GM12878 (cell line): ENCODE data around the gene GRIN3A. TPM values are rescaled to one million over a fixed set of nuclear protein-coding genes. Genes with fewer than 3 reads are reported as not detected.

ENCODE experiments used
- ATAC-seq: fragments of 200-7000 bp; cut with Tn5 transposase; 3 replicates; pipeline ENCODE4 v1.9.1; 2020; ENCODE audit warnings: mild to moderate bottlenecking, moderate library complexity
- BruUV-seq: library from RNA; stranded (reverse); fragments of 400-500 nt; replicated peaks from 2 replicates; lab custom pipeline; 2021; lab: Mats Ljungman, UMichigan
- CTCF ChIA-PET: fragments of 300-600 bp; sonication (Branson Sonifier 250); formaldehyde crosslinking; extraction: SDS; loops from one replicate; lab custom pipeline; 2021; ENCODE audit warnings: inconsistent platforms; lab: Yijun Ruan, JAX
- POLR2A ChIA-PET: fragments of 350-600 bp; formaldehyde crosslinking; extraction: SDS; loops from one replicate; lab custom pipeline; 2021; ENCODE audit warnings: inconsistent platforms; lab: Charles Lee
- RAD21 ChIA-PET: fragments of 300-600 bp; sonication (Branson Sonifier 250); formaldehyde crosslinking; loops from one replicate; lab custom pipeline; 2023; ENCODE audit warnings: antibody characterized with exemption; ENCODE audit not compliant: unreplicated experiment; lab: Charles Lee
- SMC1A ChIA-PET: fragments of 300-600 bp; sonication (Branson Sonifier 250); formaldehyde crosslinking; loops from one replicate; lab custom pipeline; 2023; ENCODE audit not compliant: unreplicated experiment, uncharacterized antibody; lab: Charles Lee
- DNase-seq: peaks from one replicate; pipeline ENCODE4 v3.0.0-alpha.2; 2011; ENCODE audit warnings: low read depth, low spot score
- FAIRE-seq: peaks from 3 replicates; lab custom pipeline; 2011; peaks lifted over from hg19 to GRCh38; lab: Jason Lieb, UNC
- H2AFZ ChIP-seq: 2 replicates; pipeline ENCODE4 v1.6.0; 2011; ENCODE audit warnings: low read depth, low read length, control low read depth; ENCODE audit not compliant: control insufficient read depth
- H3K27ac ChIP-seq: 2 replicates; pipeline ENCODE4 v1.5.1; 2011; ENCODE audit warnings: control low read depth; ENCODE audit not compliant: control insufficient read depth, insufficient read depth
- H3K27me3 ChIP-seq, 2 experiments: replicated peaks in 1 of 2; 2 replicates each; pipeline versions ENCODE4 v1.6.0 to v1.6.1; 2011; ENCODE audit warnings: low read length in 1 of 2; ENCODE audit not compliant: control insufficient read depth in 2 of 2, insufficient read depth in 2 of 2
- H3K36me3 ChIP-seq, 2 experiments: 2 replicates each; pipeline ENCODE4 v1.5.1; 2011; ENCODE audit warnings: low read length in 1 of 2; ENCODE audit not compliant: control insufficient read depth in 2 of 2, insufficient read depth in 2 of 2
- H3K4me1 ChIP-seq: 2 replicates; pipeline ENCODE4 v1.6.1; 2011; ENCODE audit warnings: mild to moderate bottlenecking, low read length, moderate library complexity, mixed read lengths; ENCODE audit not compliant: control insufficient read depth, insufficient read depth
- H3K4me2 ChIP-seq: 2 replicates; pipeline ENCODE4 v1.6.0; 2011; ENCODE audit warnings: control low read depth; ENCODE audit not compliant: control insufficient read depth, insufficient read depth
- H3K4me3 ChIP-seq: fragments of 200-600 bp; sonication (generic); 2 replicates; pipeline ENCODE4 v1.5.1; 2016
- H3K79me2 ChIP-seq: 2 replicates; pipeline ENCODE4 v1.6.0; 2011; ENCODE audit warnings: low read length; ENCODE audit not compliant: control insufficient read depth, insufficient read depth
- H3K9ac ChIP-seq: 2 replicates; pipeline ENCODE4 v1.8.0; 2011; ENCODE audit warnings: low read length, control low read depth, mixed read lengths; ENCODE audit not compliant: control insufficient read depth, insufficient read depth
- H3K9me3 ChIP-seq: replicated peaks from 3 replicates; pipeline ENCODE4 v1.5.1; 2011; ENCODE audit warnings: mild to moderate bottlenecking, low read length; ENCODE audit not compliant: control insufficient read depth, insufficient read depth
- H4K20me1 ChIP-seq: 2 replicates; pipeline ENCODE4 v1.6.0; 2011; ENCODE audit not compliant: control insufficient read depth, insufficient read depth
- CREB1 ChIP-seq: IDR thresholded peaks from 2 replicates; pipeline ENCODE4 v1.6.1; 2012; ENCODE audit warnings: low read depth, mild to moderate bottlenecking, inconsistent platforms
- CUX1 ChIP-seq: IDR thresholded peaks from 2 replicates; pipeline ENCODE4 v1.6.1; 2012; ENCODE audit warnings: improper control_type of control experiment, low read depth, low read length; ENCODE audit not compliant: insufficient replicate concordance
- FOXK2 ChIP-seq: fragments of 450-650 bp; IDR thresholded peaks from 2 replicates; pipeline ENCODE4 v1.6.1; 2017; ENCODE audit warnings: mild to moderate bottlenecking, moderate library complexity
- HDAC6 ChIP-seq: fragments of 200-600 bp; sonication (generic); IDR thresholded peaks from one replicate; pipeline ENCODE4 v1.8.0; 2017; ENCODE audit warnings: antibody characterized with exemption; ENCODE audit not compliant: unreplicated experiment
- IKZF2 ChIP-seq, 2 experiments: fragments of 450-650 bp; IDR thresholded peaks; 2 replicates each; pipeline ENCODE4 v1.6.1; 2017; ENCODE audit warnings: mild to moderate bottlenecking in 2 of 2, moderate library complexity in 2 of 2
- IRF5 ChIP-seq: fragments of 450-650 bp; IDR thresholded peaks from 2 replicates; pipeline ENCODE4 v1.6.1; 2017; ENCODE audit warnings: borderline replicate concordance
- NRF1 ChIP-seq: conservative IDR thresholded peaks from 2 replicates; pipeline ENCODE4 v1.6.1; 2011; ENCODE audit warnings: mild to moderate bottlenecking, low read depth, low read length, improper control_type of control experiment
- POLR2AphosphoS2 ChIP-seq: IDR thresholded peaks from 2 replicates; pipeline ENCODE4 v1.6.1; 2011; ENCODE audit warnings: low read depth, mild to moderate bottlenecking, low read length, improper control_type of control experiment, moderate library complexity
- ZNF384 ChIP-seq: IDR thresholded peaks from 2 replicates; pipeline ENCODE4 v1.6.1; 2012; ENCODE audit warnings: low read depth, mild to moderate bottlenecking, low read length, improper control_type of control experiment, borderline replicate concordance
- WGBS: methylation state at CpG from one replicate; pipeline ENCODE4 v1.1.6; 2016; ENCODE audit warnings: low lambda C conversion rate; ENCODE audit not compliant: insufficient replicate concordance, insufficient coverage; ENCODE audit errors: missing lambda C conversion rate; 5-methylcytosine and 5-hydroxymethylcytosine counted together
- in situ Hi-C: fragments of 300-500 bp; cut with MboI; formaldehyde crosslinking; loops from 9 replicates; pipeline ENCODE4 v1.14.3; 2018; ENCODE audit warnings: mixed read lengths
- intact Hi-C: fragments of 100-400 bp; cut with micrococcal nuclease; formaldehyde crosslinking; loops from one replicate; pipeline ENCODE4 v1.14.2; 2022; ENCODE audit not compliant: unreplicated experiment
- polyA plus RNA-seq, 11 experiments: library from polyadenylated mRNA; depleted of rRNA in 4 of 11; unstranded in 6 of 11; stranded (reverse) in 5 of 11; fragments of >200 nt; fragmentation: Nextera tagmentation in 4 of 11; fragmentation: Illumina TruSeq in 1 of 11; extraction: Ambion mirVana in 4 of 11; extraction: Trizol in 1 of 11; gene quantifications; 1 replicate in 1 of 11; 2 replicates in 10 of 11; pipeline versions ENCODE4 v1.2.1 to v1.2.3, GENCODE V29; 2011 to 2016; ENCODE audit warnings: inconsistent platforms in 2 of 11, missing spikeins in 2 of 11, low read depth in 1 of 11
- total RNA-seq, 4 experiments: library from RNA; depleted of rRNA in 3 of 4; stranded (reverse); fragments of >200 nt in 3 of 4; fragmentation: Illumina TruSeq in 1 of 4; extraction: Trizol in 1 of 4; gene quantifications; 2 replicates each; pipeline versions ENCODE4 v1.2.1 to v1.2.3, GENCODE V29; 2013 to 2021

Gene GRIN3A
- total and polyA plus RNA-seq, 10 of the 15 experiments (the other 5 are each of a cell fraction or from before 2014, with no cell fraction given): 0.03 to 0.05 (median 0.04) TPM; not detected in 7

- no TSS peak for BruUV-seq
- TF ChIP-seq POLR2AphosphoS2 (no peak), IRF5 (no peak), IKZF2 (IDR thresholded peaks at IDR 0.05) (no peak), HDAC6 (no peak), ZNF384 (no peak)
- TF ChIP-seq, all 136 proteins: peak for 0
- Histone ChIP-seq H3K36me3 (no peaks in the 10 kb centered on the region), H3K9ac (no peak overlapping the region), H3K79me2 (no peaks in the 10 kb centered on the region), H3K4me2 (no peak overlapping the region), H2AFZ (no peak overlapping the region), H3K4me1 (no peaks in the 10 kb centered on the region), H3K9me3 (no peaks in the 10 kb centered on the region), H4K20me1 (no peaks in the 10 kb centered on the region), H3K27me3 (no peaks in the 10 kb centered on the region), H3K27ac (no peak overlapping the region), H3K4me3 (no peak overlapping the region)
- ChIA-PET RAD21 (no interaction called here), POLR2A (no interaction called here), SMC1A (interaction anchor here (0.7 to 0.9 kb wide), 2 partner anchors 14 to 51 kb away, joined by 3 to 4 read pairs; no protein-coding TSS in a partner anchor), CTCF (no interaction called here)
- FAIRE-seq (no peak), DNase-seq (no peak), ATAC-seq (no peak)
- in situ Hi-C loops (no loop called here), intact Hi-C loops (no loop called here)
- 26% methylated on average over 2 of the region's 2 CpGs for WGBS
These were observed 85.8 kb downstream of the GRIN3A start for GRCh38 chr9:101652601-101653175.

GRCh38 chr9:101650142-101650541 is 88.3 kb downstream of the GRIN3A start:
- no peak overlapping the region for H3K27ac ChIP-seq
- H3K9me3 ChIP-seq: no peaks in the 10 kb centered on the region
- H3K36me3 ChIP-seq: no peaks in the 10 kb centered on the region
- FAIRE-seq (no peak), ATAC-seq (peak; percentile 73), DNase-seq (no peak)
- intact Hi-C loops (no loop called here), in situ Hi-C loops (no loop called here)
- H3K9ac ChIP-seq: no peak overlapping the region
- H4K20me1 ChIP-seq: no peaks in the 10 kb centered on the region
- 25% methylated on average over 1 of the region's 1 CpG for WGBS
- no peaks in the 10 kb centered on the region for H3K79me2 ChIP-seq
- POLR2A ChIA-PET: no interaction called here
- H3K4me1 ChIP-seq: no peaks in the 10 kb centered on the region
- CTCF ChIA-PET: interaction anchor here (1.1 kb wide), 1 partner anchor 46 kb away, joined by 3 read pairs; no protein-coding TSS in a partner anchor
- BruUV-seq: no TSS peak
- SMC1A ChIA-PET: no interaction called here
- H2AFZ ChIP-seq: no peak overlapping the region
- RAD21 ChIA-PET: no interaction called here
- no peaks in the 10 kb centered on the region for H3K27me3 ChIP-seq
- H3K4me3 ChIP-seq: no peak overlapping the region
- no peak overlapping the region for H3K4me2 ChIP-seq
- TF ChIP-seq CREB1: no peak
- TF ChIP-seq NRF1: no peak
- no peak for TF ChIP-seq CUX1
- TF ChIP-seq FOXK2: no peak
